Body of pancreas (tissue), 4 donors: Measurements from ENCODE around the gene ZBTB33.

Experiments
- POLR2A ChIP-seq, 3 donors: fragments of 450-650 bp; IDR thresholded peaks; one replicate each; pipeline ENCODE4 v1.6.1; 2016; ENCODE audit warnings: antibody characterized with exemption in 3 of 3, mild to moderate bottlenecking in 2 of 3
- TF ChIP-seq, protein P1 (sequence below), 7 experiments: fragments of 450-650 bp in 4 of 7; fragments of 200-600 bp in 3 of 7; sonication (generic) in 3 of 7; IDR thresholded peaks; one replicate each; pipeline ENCODE4 v1.5.1; 2016 to 2019; ENCODE audit warnings: antibody characterized with exemption in 7 of 7

DNA sequence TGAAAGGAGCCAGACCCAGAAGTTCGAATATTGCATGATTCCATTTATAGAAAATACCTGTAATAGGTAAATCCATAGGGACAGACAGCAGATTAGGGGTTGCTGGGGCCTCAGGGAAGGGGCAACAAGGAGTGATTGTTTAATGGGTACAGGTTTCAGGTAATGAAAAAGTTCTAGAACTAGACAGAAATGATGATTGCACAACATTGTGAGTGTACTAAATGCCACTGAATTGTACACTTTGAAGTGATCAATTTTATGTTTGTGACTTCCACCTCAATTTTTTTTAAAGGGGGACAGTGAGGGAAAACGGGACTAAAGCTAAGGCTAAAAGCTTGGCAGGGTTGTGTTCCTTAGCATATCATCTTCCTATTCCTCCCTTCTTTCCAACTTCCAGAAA, 23.5 kb downstream of the ZBTB33 start:
- TF ChIP-seq, protein P1, sequence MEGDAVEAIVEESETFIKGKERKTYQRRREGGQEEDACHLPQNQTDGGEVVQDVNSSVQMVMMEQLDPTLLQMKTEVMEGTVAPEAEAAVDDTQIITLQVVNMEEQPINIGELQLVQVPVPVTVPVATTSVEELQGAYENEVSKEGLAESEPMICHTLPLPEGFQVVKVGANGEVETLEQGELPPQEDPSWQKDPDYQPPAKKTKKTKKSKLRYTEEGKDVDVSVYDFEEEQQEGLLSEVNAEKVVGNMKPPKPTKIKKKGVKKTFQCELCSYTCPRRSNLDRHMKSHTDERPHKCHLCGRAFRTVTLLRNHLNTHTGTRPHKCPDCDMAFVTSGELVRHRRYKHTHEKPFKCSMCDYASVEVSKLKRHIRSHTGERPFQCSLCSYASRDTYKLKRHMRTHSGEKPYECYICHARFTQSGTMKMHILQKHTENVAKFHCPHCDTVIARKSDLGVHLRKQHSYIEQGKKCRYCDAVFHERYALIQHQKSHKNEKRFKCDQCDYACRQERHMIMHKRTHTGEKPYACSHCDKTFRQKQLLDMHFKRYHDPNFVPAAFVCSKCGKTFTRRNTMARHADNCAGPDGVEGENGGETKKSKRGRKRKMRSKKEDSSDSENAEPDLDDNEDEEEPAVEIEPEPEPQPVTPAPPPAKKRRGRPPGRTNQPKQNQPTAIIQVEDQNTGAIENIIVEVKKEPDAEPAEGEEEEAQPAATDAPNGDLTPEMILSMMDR (IDR thresholded peaks at IDR 0.05): no peak
- TF ChIP-seq POLR2A (IDR thresholded peaks at IDR 0.05): no peak
